SH-SY5Y (cell line): Measurements from ENCODE around the gene PRDM16.

Source experiments
- GATA2 ChIP-seq: IDR thresholded peaks from 2 replicates; pipeline ENCODE4 v1.6.1; 2011; ENCODE audit warnings: mild to moderate bottlenecking, low read depth, low read length
- GATA3 ChIP-seq: IDR thresholded peaks from 2 replicates; pipeline ENCODE4 v1.6.1; 2011; ENCODE audit warnings: low read depth, mild to moderate bottlenecking, low read length, moderate library complexity

Gene PRDM16

DNA sequence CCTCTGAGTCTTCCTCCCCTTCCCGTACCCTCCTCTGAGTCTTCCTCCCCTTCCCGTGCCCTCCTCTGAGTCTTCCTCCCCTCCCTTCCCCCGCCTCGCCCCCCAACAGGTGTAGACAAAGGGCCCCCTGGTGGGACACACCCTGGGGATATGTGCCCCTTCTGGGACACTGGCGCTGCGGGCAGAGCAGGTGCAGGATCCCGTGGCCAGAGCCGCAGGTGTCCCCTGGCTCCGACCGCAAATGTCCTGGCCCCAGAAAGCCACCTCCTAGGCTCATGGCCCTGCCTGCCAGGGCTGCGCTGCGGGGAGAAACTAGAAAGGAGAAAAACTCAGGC, 334.0 kb downstream of the PRDM16 start:
- TF ChIP-seq GATA3: no peak

DNA sequence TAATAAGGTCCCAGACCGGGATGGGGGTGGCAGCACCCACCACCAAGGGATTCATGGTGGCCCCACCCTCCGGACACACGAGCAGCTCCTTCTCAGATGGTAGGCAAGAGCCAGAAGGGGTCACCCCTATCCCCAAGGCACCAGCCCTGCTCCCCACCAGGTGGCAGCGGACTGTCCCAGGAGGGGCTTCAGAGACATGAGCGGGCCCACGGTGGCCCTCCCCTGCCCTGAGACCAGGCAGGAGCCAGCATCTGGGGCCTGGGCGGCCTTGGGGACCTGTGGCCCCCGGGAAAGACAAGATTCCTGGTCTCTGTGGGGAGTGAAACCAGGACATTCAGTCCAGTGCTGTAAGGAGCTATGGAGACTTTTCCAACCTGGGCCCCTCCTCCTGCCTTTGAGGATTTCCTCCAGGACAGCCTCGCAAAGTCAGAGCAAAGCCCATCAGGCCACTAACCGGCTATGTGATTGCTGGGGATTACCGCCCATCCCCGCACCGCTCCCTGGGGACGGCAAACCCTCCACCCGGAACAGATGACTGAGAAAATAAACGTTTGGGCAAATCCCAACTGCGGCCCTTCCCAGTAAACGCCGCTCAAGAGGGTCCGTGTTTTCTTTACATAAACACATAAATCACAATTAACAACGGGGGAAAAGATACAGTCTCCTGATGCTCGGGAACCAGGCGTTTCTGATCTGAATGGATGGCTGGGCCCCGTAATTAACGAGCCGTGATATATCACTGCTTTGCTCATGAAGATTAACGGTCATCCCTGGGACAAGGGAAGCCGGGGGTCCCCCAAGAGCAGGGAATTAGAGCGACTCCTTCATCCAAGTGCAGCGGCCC, 334.6 kb downstream of the PRDM16 start:
- TF ChIP-seq GATA3 (no peak), GATA2 (no peak)

DNA sequence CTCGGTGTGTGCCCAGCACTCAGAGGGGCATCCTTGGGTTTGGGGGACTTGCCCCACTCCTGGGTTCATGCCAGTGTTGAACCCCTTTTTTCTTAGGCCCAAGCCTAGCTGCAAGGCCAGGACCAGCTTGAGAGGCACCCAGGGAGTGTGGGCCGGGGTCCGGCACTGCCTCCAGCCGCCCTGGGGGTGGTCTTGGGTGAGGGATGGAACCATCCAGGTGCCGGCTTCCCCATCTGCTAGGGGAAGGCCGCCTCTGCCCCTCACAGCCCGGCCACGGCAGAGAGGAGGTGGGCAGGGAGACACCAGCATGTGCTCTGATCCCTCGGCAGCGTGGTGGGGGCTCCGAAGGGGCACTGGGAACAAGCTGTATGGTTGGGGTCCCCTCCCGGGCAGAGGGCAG, 335.3 kb downstream of the PRDM16 start:
- TF ChIP-seq GATA3 (no peak), GATA2 (no peak)

DNA sequence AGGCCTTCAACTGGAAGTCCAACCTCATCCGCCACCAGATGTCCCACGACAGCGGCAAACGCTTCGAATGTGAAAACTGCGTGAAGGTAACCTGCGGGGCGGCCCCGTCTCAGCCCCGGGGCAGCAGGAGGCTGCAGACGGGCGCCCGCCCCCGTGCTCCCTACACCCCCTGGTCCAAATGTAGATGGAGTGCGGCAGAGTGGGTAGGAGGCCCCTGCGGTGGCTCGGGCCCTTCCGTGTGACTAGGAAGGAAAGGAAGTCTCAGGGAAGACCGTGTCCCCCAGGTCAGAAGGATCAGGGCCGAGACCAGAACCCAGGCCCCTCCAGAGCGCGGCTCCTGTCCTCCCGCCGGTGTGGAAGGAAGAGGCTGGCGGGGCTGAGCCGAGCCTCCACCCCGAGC, 335.8 kb downstream of the PRDM16 start:
- no peak for TF ChIP-seq GATA3
- TF ChIP-seq GATA2: no peak

DNA sequence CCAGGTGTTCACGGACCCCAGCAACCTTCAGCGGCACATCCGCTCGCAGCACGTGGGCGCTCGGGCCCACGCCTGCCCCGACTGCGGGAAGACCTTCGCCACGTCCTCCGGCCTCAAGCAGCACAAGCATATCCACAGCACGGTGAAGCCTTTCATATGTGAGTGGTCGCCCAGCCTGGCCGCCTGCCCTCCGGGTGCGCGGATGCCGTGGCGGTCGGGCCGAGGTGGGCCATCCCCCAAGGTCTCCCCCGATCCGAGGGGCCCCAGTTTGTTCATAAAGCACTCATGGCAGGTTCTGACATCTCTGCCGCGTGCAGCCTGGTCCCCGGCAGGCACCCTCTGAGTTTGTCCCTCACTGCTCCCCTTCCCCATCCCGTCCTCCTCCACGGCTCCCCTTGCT, 336.5 kb downstream of the PRDM16 start:
- no peak for TF ChIP-seq GATA3
- TF ChIP-seq GATA2: no peak

DNA sequence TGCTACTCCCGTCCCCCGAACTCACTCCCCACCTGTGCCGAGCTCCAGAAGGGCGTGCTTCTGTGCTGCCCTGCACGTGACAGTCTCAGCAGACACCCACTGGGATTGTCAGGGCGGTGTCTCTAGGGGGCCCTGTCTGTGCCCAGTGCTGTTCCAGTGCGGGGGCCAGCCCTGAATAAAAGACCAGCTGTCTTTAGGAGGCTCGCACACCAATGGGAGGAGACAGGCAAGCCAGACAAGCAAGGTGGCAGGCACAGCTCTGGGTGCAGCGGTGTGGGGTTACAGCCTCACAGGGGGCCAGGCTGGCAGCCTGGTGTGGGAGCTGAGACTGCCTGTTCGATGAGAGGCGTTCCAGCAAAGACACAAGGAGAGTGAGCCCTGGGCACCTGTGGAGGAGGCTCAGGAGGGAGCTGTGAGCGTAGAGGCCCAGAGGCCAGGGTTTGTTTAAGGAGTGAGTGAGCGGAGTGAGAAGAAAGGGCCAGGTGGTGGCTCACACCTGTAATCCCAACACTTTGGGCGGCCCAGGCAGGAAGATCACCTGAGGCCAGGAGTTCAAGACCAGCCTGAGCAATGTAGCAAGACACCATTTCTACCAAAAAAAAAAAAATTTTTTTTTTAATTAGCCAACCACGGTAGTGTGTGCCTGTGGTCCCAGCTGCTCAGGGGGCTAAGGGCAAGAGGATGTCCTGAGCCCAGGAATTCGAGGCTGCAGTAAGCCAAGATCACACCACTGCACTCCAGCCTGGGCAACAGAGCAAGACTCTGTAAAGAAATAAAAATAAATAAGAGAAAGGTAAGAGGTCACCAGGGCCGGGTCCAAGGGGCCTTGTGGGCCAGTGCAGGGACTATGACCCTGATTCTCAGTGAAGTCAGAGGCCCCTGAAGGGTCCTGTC, 337.2 kb downstream of the PRDM16 start:
- no peak for TF ChIP-seq GATA2

DNA sequence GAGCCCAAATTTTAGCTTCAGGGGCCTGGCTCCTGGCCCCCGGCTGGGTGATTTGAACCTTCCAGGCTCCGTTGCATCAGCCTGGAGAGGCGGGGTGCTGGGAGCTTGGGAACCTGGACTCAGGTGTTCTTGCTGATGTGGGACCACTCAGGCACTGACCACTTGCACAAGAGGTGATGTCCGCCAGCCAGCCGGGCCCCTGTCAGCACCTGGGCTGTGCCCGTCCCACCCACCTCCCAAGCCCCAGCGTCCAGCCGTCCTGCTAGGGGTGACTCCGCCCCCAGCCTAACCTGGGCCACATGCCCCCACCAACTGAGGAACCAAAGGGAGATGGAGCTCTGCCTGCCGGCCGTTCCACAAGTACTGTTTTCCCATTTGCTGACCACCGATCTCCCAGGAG, 338.0 kb downstream of the PRDM16 start:
- TF ChIP-seq GATA3: no peak
- TF ChIP-seq GATA2: no peak

DNA sequence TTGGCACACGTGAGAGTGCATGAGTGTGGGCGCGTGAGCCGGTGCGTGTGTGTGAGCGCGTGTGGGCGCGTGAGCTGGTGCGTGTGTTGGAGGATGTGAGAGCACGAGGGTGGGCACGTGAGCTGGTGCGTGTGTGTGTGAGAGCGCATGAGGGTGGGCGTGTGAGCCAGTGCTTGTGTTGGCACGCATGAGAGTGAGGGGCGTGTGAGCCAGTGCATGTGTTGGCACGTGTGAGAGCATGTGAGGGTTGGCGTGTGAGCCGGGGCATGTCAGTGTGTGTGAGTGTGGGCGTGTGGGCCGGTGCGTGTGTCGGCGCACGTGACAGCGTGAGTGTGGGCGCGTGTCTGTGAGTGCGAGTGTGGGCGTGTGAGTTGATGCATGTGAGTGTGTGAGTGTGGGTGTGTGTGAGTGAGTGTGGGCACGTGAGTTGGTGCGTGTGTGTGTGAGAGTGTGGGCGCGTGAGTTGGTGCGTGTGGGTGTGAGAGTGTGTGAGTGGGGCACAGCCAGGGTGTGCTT, 339.8 kb downstream of the PRDM16 start:
- TF ChIP-seq GATA3: no peak

DNA sequence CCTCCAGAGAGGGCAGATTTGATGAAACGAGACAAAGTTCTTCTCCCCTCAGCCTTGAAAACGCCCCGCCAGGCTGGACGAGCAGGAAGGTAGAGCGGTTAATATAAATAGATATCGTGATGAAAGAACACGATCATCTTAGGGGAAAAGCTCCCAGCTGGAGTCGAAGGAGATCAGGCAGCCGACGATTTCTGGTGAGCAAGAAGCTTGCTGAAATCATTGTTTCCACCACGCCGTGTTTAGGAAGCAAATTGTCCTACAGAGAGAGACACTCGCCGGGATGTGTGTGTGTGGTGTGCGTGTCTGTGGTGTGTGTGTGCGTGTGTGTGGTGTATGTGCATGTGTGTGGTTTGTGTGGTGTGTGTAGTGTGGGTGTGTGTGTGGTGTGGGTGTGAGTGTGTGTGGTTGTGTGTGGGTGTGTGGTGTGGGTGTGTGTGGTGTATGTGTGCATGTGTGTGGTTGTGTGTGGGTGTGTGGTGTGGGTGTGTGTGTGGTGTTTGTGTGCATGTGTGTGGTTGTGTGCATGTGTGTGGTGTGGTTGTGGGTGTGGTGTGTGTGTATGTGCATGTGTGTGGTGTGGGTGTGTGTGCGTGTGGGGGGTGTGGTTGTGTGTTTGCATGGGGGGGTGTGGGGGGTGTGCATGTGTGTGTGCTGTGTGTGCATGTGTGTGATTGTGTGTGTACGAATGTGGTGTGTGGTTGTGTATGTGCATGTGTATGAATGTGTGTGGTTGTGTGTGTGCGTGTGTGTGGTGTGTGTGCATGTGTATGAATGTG, 340.6 kb downstream of the PRDM16 start:
- TF ChIP-seq GATA2 (no peak), GATA3 (no peak)

DNA sequence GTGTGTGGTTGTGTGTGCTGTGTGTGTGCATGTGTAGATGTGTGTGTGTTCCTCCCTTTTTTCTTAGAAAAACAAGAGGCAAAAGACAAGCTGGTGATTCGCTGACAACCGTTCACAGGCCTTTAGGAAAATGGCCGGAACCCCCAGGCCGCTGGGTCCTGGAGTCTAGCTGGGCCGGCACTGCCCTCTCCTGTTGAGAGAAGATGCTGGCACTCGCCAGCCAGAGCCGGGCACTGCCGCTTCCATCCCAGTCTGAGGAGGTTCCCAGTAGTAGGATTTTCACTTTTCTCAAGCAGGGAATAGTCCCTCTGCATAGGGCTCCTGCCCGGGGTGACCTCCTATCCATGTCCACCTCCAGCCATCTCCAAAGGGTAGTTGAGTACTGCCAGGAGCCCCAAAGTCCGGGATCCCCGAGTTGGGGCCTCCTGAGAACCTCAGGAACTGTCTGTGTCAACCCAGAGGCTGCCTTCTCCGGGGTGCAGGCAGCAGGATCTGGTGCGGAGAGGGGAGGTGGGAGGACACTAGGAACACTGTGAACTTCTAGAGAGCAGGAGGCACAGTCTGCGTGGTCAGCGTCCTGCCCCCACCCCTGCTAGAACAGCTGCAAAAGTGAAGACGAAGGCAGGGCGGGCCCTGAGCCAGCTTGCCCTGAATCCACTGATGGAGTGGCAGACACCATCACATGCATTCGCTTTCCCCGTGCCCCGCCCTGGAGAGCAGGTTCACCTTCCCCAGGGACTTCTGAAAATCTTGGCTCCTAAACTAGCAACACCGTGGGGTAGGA, 341.3 kb downstream of the PRDM16 start:
- no peak for TF ChIP-seq GATA3
- no peak for TF ChIP-seq GATA2

DNA sequence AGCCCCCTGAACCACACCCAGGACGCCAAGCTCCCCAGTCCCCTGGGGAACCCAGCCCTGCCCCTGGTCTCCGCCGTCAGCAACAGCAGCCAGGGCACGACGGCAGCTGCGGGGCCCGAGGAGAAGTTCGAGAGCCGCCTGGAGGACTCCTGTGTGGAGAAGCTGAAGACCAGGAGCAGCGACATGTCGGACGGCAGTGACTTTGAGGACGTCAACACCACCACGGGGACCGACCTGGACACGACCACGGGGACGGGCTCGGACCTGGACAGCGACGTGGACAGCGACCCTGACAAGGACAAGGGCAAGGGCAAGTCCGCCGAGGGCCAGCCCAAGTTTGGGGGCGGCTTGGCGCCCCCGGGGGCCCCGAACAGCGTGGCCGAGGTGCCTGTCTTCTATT, 342.8 kb downstream of the PRDM16 start:
- TF ChIP-seq GATA2 (no peak), GATA3 (no peak)

DNA sequence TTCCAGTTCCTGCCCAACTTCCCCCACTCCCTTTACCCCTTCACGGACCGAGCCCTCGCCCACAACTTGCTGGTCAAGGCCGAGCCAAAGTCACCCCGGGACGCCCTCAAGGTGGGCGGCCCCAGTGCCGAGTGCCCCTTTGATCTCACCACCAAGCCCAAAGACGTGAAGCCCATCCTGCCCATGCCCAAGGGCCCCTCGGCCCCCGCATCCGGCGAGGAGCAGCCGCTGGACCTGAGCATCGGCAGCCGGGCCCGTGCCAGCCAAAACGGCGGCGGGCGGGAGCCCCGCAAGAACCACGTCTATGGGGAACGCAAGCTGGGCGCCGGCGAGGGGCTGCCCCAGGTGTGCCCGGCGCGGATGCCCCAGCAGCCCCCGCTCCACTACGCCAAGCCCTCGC, 343.4 kb downstream of the PRDM16 start:
- TF ChIP-seq GATA3 (no peak), GATA2 (no peak)

DNA sequence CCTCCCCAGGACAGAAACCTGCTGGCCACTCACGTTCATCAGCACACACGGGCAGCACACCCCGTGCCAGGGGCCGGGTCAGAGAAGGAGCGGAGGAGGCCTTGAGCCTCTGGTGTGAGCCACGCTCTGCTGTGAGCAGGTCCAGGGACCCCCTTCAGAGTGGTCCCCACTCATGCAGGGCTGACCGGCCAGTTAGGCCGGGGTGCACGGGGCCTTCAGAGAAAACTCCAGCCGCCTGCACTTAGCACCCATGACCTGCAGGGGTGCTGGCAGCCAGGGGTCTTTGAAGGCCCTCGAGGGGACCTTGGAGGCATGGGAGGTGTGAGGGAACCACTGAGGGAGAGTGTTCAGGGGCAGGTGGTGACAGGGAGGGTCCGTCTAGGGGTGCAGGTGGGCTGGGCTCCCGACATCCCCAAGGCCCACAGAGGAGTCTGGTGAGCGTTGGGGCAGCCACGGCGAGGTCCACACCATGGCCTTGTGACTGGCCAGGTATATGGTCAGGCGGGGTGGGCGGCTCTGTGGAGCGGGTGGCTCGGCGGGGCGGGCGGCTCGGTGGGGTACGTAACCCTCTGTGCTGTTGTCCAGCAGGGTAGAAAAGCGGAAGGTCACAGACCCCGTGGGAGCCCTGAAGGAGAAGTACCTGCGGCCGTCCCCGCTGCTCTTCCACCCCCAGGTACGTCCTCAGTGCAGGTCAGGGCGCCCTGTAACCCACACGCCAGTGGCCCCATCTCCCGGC, 345.1 kb downstream of the PRDM16 start:
- TF ChIP-seq GATA2 (no peak), GATA3 (no peak)
